HG03060 (cell line): ENCODE results near the gene ADAM17.
"Not testable (repeated sequence)": the region's sequence is repeated elsewhere in the genome, so short reads cannot be mapped to it uniquely, and the experiment has no call there.

Source experiments
- ATAC-seq: cut with Tn5 transposase; IDR thresholded peaks from one replicate; pipeline ENCODE4 v1.9.1; 2021; ENCODE audit warnings: low read depth, moderate number of reproducible peaks; ENCODE audit not compliant: unreplicated experiment

ADAM17 gene

GRCh38 chr2:9570182-9571060 lies 14.8 kb upstream of the ADAM17 start:
- ATAC-seq: no peak

GRCh38 chr2:9565436-9566153 lies 10.0 kb upstream of the ADAM17 start:
- no peak for ATAC-seq

DNA sequence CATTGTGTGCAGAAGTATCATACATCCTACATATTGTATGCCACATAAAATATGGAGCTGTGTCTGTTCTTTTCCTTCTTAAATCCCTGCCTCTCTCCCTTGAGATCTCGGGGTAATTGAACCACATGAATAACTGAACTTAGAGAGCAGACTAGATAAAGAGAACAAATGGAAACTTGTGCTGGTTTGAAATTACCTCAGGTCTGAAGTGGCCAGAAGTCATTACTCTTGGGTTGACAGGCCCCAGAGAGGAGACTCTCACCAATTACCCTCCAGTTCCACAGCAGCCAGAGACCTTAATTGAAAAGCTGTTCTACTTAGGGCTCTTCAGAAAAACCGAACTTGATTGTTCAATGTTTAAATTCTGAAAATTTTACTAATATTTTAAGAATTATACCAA lies 5.0 kb upstream of the ADAM17 start:
- ATAC-seq: no peak

DNA sequence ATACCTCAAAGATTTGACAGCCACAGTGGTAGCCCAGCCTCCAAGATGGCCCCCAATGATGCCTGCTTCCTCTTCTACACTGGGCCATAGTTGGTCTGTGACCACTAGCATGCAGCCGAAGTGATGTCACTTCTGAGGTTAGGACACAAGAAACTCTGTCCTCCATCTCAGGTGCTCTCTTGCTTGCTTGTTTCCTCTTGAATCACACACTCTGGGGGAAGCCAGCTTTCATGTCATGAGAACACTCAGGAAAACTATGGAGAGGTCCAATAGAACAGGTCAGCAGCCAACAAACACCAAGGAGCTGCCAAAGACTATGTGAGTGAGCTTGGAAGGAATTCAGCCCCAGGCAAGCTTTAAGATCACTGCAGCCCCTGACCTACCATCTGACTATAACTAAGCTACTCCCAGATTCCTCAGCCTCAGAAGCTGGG lies 3.3 kb upstream of the ADAM17 start:
- ATAC-seq: no peak

GRCh38 chr2:9556121-9556743 lies 602 bp upstream of the ADAM17 start:
- ATAC-seq: peak; percentile 3

DNA sequence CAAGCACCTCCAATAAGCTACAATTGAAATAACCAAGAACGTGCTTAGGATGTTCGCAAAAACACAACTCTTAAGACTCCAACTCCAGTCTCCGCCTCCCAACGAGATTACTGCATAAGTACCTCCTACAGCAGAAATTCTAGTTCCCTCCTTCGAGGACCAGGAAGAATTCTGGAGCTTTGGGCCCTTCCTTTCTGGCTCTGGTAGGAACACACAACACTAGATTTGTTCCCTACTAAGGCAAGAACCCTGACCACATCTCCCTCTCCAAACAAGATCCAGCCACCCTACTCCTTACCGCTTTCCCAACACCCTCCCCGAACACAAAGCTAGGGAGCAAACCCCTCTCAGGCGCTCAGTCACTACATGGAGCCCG lies 721 bp downstream of the ADAM17 start:
- ATAC-seq: no peak

GRCh38 chr2:9552219-9553178 lies 3.1 kb downstream of the ADAM17 start:
- no peak for ATAC-seq

DNA sequence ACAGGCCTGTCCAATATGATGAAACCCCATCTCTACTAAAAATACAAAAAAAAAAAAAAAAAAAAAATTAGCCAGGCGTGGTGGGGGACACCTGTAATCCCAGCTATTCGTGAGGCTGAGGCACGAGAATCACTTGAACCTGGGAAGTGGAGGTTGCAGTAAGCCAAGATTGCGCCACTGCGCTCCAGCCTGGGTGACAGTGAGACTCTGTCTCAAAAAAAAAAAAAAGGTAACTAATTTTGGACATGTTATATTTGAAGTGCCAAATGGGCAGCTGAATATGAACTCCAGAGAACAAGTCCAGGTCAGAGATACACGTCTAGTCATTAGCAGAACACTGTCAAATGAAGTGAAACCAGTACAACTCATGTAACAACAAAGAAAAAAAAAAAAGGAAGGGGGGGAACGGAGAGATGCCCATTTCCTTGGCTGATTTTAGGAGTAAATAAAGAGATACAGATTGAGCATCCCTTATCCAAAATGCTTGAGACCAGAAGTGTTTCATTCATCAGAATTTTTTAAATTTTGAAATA lies 4.7 kb downstream of the ADAM17 start:
- not testable (repeated sequence) for ATAC-seq

GRCh38 chr2:9549420-9549819 lies 6.2 kb downstream of the ADAM17 start:
- ATAC-seq: no peak

GRCh38 chr2:9548506-9548905 lies 7.1 kb downstream of the ADAM17 start:
- peak; percentile 30 for ATAC-seq

GRCh38 chr2:9547262-9547991 lies 8.2 kb downstream of the ADAM17 start:
- ATAC-seq: no peak

DNA sequence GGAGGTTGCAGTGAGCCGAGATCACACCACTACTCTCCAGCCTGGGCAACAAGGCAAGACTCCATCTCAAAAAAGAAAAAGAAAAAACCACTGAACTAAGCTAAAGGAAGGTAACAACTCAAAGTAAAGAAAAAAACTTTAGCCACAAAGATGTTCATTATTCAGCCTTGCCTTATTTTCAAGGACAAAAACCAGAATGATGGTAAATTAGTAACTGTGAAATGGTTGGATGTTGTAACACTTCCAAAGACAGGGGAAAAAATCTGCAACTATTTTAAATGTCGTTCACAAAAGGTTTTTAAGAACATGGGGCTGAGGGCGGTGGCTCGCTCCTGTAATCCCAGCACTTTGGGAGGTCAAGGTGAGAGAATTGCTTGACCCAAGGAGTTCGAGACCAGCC lies 10.1 kb downstream of the ADAM17 start:
- ATAC-seq: no peak

GRCh38 chr2:9543557-9543956 lies 12.1 kb downstream of the ADAM17 start:
- no peak for ATAC-seq

DNA sequence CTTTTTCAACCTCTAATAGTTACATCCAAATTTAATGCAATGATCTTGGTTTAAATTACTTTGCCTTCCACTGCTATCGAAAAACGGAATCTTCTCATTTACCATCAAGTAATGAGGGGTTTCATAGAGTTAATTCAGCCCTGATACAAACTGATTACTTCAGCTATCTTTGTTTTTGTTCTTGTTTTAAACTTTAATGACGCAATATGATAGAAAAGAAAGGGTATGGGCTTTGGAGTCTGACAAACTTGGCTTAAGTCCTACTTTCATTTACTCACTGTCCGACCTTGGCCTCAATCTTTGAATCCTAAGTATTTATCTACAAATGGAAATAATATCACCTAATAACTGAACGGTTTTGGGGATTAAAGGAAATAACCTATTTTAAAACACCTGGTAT lies 16.1 kb downstream of the ADAM17 start:
- no peak for ATAC-seq

- ATAC-seq: no peak
Observed at GRCh38 chr2:9538000-9538507, 17.6 kb downstream of the ADAM17 start.

DNA sequence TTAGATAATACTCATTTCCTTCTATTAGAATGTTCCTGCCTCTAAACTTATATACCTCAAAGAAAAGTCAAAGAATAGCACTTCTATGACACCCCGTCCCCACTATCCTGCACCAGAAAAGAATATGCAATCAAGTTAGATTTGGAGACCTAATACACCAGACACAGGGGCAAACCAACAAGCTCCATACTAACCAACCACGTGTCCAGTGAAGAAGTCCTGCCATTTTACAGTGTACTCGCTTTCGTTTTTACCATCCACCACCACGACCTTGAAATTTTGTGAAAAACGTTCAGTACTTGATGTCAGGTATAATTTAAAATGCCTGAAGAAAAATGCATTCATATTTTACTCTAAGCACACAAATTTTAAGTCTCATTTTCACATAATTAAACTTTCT lies 19.1 kb downstream of the ADAM17 start:
- no peak for ATAC-seq

DNA sequence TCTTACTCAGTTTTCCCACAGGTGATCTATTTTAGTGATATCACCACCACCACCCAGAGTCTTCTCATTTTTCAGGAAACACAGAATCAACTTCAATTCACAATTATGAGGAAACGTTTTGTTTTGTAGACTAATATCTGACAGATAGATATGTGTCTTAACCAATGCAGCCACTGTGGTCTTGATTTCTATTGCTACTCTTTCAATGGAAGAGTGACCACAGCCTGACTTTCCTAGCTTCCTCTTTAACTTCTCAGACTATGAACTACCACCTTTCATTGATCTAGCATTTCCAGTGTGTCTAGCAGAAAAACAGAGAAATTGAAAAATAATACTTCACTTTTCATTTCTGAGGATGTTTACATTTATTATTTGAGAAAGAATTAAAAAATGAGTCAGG lies 20.5 kb downstream of the ADAM17 start:
- no peak for ATAC-seq

- no peak for ATAC-seq
Observed at GRCh38 chr2:9533663-9534062, 22.0 kb downstream of the ADAM17 start.

DNA sequence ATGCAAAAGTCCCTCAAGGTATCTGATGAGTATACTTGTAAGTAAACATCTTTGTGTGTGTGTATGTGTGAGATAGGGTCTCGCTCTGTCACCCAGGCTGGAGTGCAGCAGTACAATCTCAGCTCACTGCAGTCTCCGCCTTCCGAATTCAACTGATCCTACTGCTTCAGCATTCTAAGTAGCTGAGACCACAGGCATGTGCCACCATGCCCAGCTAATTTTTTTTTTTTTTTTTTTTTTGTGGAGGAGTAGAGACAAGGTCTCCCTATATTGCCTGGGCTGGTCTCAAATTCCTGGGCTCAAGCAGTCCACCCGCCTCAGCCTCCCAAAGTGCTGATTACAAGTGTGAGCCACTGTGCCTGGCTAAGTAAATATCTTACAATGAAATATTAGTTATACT lies 23.2 kb downstream of the ADAM17 start:
- ATAC-seq: no peak
